Stimulated activated CD8-positive, alpha-beta memory T cell treated with anti-CD3 and anti-CD28 coated beads, Interleukin-4, amount 100 ng/mL, for 4 hours (primary cell): Measurements from ENCODE around the gene KIRREL3.

Source experiments
- DNase-seq, 2 donors: peaks; one replicate each; pipeline ENCODE4 v3.0.0-alpha.2; 2020; ENCODE audit warnings: low read depth in 2 of 2, low spot score in 1 of 2

Gene KIRREL3

GRCh38 chr11:126997641-126998040 is 2.9 kb downstream of the KIRREL3 start:
- DNase-seq, result no peak

- no peak for DNase-seq
Measured at GRCh38 chr11:126997196-126997595, 3.4 kb downstream of the KIRREL3 start.

GRCh38 chr11:126996036-126996804 is 4.3 kb downstream of the KIRREL3 start:
- no peak for DNase-seq

GRCh38 chr11:126993599-126993998 is 7.0 kb downstream of the KIRREL3 start:
- DNase-seq, result no peak

- no peak for DNase-seq
Measured at GRCh38 chr11:126992804-126993111, 7.8 kb downstream of the KIRREL3 start.

- DNase-seq, result no peak
Measured at GRCh38 chr11:126992065-126992803, 8.3 kb downstream of the KIRREL3 start.

GRCh38 chr11:126991596-126991995 is 9.0 kb downstream of the KIRREL3 start:
- DNase-seq, result no peak

GRCh38 chr11:126990716-126991480 is 9.7 kb downstream of the KIRREL3 start:
- DNase-seq, result no peak

- peak in 1 of 2 donors; percentile 12 for DNase-seq
Measured at GRCh38 chr11:126989942-126990715, 10.4 kb downstream of the KIRREL3 start.

- DNase-seq, result no peak
Measured at GRCh38 chr11:126988655-126989054, 11.9 kb downstream of the KIRREL3 start.

GRCh38 chr11:126981635-126982034 is 18.9 kb downstream of the KIRREL3 start:
- DNase-seq, result no peak

- no peak for DNase-seq
Measured at GRCh38 chr11:126978911-126979310, 21.7 kb downstream of the KIRREL3 start.

- no peak for DNase-seq
Measured at GRCh38 chr11:126978165-126978564, 22.4 kb downstream of the KIRREL3 start.

GRCh38 chr11:126973051-126973450 is 27.5 kb downstream of the KIRREL3 start:
- no peak for DNase-seq

- DNase-seq, result no peak
Measured at GRCh38 chr11:126971305-126971704, 29.3 kb downstream of the KIRREL3 start.

- no peak for DNase-seq
Measured at GRCh38 chr11:126969865-126970479, 30.6 kb downstream of the KIRREL3 start.

- no peak for DNase-seq
Measured at GRCh38 chr11:126968915-126969314, 31.7 kb downstream of the KIRREL3 start.

GRCh38 chr11:126965331-126965730 is 35.2 kb downstream of the KIRREL3 start:
- DNase-seq, result no peak

- DNase-seq, result no peak
Measured at GRCh38 chr11:126963603-126964363, 36.8 kb downstream of the KIRREL3 start.

GRCh38 chr11:126963115-126963514 is 37.5 kb downstream of the KIRREL3 start:
- DNase-seq, result no peak
